Cardiac fibroblast (primary cell): Measurements from ENCODE around the gene SH2D4B.

Experiments
- DNase-seq, 2 donors: peaks; one replicate each; pipeline versions ENCODE4 v3.0.0 to v3.0.0-alpha.2; 2010; ENCODE audit warnings: low read depth in 2 of 2
- H3K4me3 ChIP-seq, 2 donors: replicated peaks in 1 of 2; 1 replicate in 1 of 2; 2 replicates in 1 of 2; pipeline ENCODE4 v1.5.1; 2011; ENCODE audit warnings: low read depth in 2 of 2, low read length in 2 of 2, mild to moderate bottlenecking in 2 of 2, moderate library complexity in 1 of 2
- TF ChIP-seq, protein P1 (sequence below): IDR thresholded peaks from one replicate; pipeline ENCODE4 v1.5.1; 2011; ENCODE audit warnings: low read depth, mild to moderate bottlenecking, low read length, inconsistent platforms

Gene SH2D4B

DNA sequence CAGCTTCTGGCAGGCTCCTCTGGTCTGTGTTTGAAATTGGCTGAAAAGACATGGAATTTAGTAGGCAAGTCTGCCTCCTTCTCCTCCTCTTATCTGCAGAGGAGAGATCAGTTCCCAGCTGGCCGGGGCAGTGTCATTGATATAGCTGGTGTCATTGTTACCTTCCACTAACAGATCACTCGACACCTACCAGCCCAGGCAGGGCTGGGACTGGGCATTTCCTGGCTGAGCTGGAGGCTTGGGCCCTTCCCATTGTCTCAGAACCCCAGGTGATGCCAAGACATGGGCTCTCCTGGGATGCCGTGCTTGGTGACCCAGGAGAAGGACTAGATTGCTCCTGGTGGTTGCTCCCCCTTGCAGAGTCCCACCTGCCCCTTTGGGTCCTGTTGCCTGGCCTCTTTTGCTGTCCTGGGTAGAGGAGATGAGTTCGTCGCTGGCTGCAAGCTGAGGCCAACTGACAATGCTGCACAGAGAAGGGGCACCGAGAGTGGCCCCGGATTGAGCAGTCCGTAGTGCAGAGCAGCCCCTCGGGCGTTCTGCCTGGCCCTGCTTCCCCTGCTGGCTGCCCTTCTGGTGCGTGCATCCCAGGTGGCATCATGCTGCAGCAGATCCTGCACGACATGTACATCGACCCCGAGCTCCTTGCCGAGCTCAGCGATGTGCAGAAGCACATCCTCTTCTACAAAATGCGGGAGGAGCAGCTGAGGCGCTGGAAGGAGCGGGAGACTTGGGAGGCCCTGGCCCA is at the start of gene SH2D4B:
SH2D4B (plus strand) TSS at position 167 of the 745 bp plus-strand sequence; CDS start at position 597, 430 bp downstream.
- TF ChIP-seq, protein P1, sequence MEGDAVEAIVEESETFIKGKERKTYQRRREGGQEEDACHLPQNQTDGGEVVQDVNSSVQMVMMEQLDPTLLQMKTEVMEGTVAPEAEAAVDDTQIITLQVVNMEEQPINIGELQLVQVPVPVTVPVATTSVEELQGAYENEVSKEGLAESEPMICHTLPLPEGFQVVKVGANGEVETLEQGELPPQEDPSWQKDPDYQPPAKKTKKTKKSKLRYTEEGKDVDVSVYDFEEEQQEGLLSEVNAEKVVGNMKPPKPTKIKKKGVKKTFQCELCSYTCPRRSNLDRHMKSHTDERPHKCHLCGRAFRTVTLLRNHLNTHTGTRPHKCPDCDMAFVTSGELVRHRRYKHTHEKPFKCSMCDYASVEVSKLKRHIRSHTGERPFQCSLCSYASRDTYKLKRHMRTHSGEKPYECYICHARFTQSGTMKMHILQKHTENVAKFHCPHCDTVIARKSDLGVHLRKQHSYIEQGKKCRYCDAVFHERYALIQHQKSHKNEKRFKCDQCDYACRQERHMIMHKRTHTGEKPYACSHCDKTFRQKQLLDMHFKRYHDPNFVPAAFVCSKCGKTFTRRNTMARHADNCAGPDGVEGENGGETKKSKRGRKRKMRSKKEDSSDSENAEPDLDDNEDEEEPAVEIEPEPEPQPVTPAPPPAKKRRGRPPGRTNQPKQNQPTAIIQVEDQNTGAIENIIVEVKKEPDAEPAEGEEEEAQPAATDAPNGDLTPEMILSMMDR = no peak
- H3K4me3 ChIP-seq = no peak within 1 kb of the TSS
- DNase-seq = no peak

DNA sequence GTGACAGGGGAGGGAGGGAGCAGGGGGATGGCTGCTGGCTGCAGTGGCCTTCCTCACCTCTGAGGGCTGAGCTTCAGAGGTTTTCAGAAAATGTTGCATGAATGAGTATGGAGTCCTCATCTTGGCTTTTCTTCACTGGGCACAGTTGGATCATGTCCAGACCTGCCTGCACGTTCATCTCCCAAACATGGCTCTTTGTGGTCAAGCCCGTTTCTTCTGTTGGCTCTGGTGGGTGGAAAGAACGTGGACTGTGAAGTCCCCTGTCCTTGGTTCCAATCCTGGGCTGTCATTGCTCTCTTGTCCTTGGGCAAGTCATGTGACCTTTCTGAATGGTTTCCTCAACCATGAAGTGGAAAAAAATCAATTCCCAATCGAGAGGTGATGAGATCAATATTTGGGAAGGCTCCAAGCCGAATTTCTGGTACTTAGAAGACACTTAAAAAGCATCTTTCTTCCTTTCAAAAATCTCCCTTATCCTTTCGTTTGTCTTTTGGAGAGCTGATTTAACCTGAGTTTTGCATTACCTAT is 49.1 kb upstream of the SH2D4B start:
- TF ChIP-seq, protein P1 = no peak
- DNase-seq = no peak
- no peak overlapping the region for H3K4me3 ChIP-seq

DNA sequence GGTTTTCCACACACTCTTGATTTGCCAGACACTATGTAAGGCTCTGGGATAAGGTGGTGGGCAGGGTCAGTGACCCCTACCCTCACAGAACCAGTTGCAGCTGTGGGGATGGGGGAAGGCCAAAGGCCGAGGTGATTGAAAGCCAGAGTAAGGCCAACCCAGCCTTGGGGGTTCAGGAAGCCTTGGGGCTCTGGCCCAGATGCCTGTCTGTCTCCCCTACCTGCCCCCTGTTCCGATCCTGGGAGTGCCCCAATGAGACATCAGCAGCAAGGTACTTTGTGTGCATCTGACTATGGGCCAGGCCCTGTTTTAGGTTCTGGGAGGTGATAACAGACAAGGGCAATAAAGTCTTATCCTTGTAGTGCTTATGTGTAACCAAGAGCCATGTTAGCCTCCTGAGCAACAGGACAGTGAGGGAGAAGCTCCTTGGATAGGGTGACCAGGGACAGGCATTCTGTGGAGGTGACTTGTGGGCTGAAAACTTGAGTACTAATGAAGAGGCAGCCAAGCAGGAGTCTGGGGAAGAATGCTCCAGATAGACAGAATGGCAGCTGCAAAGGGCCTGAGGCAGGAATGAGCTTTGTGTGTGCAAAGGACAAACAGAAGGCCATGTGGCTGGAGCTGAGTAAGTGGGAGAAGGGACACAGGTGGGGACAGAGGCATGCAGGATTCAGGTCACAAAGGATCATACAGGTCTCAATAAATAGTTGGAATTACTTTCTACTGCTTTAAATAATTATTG is 48.2 kb upstream of the SH2D4B start:
- H3K4me3 ChIP-seq = no peak overlapping the region
- no peak for DNase-seq
- TF ChIP-seq, protein P1 = no peak

DNA sequence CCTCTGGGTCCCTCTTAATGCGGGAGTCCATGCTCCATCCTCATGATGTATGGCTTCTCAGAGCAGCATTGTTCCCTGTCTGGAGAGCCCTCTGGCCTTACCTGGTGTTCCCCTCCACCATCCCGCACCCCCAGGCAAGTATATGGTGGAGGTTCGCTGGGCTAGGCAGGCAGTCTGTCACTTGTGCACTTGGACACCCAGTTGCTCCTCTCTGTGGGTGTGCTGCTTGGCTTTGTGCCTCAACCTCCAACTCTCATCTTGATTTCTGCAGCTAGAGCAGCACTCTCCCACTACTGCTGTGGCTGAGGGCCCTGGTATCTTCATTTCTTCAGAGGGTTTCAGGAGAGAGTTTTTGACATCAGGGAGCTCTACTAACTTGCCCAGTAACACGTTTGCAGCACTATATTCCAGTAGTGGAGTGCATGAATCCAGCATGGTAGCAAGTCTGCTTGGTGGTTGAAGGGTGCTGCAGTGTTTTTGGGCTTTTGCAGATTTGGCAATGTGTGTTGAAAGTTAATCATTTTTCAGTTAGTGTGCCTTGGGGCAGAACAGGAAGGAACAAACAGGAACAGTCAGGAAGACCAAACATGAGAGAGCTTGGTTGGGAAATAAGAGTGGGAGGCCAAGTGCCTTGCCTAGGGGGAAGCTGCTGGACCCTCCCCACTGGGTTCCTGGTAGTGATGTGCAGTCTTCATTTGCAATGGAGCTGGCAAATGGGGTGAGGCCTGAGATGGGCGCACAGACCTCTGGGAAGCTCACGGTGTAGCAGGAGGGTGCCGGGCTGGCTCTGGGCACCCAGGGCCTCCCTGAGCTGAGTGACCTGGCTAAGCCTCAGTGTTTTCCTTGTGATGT is 46.2 kb upstream of the SH2D4B start:
- H3K4me3 ChIP-seq = no peak overlapping the region
- TF ChIP-seq, protein P1 = no peak
- peak in 1 of 2 donors; percentile 22 for DNase-seq

DNA sequence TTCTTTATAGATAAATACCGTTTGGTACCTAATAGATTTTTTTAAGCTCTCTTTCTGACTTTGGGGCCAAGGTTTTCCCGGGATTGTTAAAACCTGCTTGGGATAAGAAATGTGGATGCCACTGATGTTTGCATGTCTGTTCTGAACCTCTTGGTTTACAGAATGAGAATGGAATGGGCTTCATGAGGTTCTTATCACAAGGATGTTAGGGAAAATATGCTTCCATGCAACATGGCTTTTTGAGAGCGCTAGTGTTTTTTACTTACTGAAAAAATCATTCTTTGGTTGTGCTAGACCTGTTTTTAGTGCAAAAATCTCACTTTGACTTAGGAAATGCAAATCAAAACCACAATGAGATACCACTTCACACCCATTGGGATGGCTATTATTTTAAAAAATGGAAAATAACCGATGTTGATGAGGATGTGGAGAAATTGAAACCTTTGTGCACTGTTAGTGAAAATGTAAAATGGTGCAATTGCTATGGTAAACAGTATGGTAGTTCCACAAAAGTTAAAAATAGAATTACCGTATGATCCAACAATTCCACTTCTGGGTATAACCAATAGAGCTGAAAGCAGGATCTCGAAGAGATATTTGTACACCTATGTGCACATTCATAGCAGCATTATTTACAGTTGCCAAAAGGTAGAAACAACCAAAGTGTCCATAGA is 44.7 kb upstream of the SH2D4B start:
- H3K4me3 ChIP-seq = no peak overlapping the region
- TF ChIP-seq, protein P1 = no peak

DNA sequence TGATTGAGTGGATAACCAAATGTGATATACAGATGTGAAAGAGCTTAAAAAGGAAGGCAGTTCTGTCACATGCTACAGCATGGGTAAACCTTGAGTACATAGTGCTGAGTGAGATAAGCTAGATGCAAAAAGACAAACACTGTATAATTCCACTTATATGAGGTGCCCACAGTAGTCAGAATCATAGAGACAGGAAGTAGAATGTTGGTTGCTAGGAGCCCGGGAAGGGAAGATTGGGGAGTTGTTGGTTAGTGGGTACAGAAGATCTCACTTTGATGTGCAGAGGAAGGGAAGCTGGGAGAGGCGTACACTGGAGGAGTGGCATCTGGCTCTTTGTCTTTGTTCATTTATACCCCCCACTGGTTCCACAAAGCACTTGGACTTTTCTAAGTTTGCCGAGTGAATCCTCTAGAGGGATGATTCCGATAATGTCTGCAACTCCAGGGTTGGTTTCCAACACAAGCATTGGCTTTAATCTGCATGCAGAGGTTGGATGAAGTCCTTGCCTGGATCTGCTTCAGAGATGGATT is 44.1 kb upstream of the SH2D4B start:
- TF ChIP-seq, protein P1 = no peak
- no peak overlapping the region for H3K4me3 ChIP-seq
- peak; percentile 85 to 93 for DNase-seq

More for the DNA sequence above, 44.7 kb upstream of the SH2D4B start:
- DNase-seq = no peak
